Left kidney (tissue), 2 donors: ENCODE results near the gene AGBL4. TPM values are rescaled to one million over a fixed set of nuclear protein-coding genes. Genes with fewer than 3 reads are reported as not detected.
"Not testable (repeated sequence)": the region's sequence is repeated elsewhere in the genome, so short reads cannot be mapped to it uniquely, and the experiment has no call there.

ENCODE experiments used
- DNase-seq: peaks from one replicate; pipeline ENCODE4 v3.0.0-alpha.2; 2013
- polyA plus RNA-seq: library from polyadenylated mRNA; unstranded; fragments of 120-200 nt; gene quantifications from one replicate; pipeline ENCODE4 v1.2.1, GENCODE V29; 2013; ENCODE audit not compliant: insufficient read length

Gene AGBL4
- polyA plus RNA-seq, 1 donor: 1.2 TPM

- DNase-seq: no peak
These were observed 599.0 kb downstream of the AGBL4 start for GRCh38 chr1:49424782-49425181.

- DNase-seq: no peak
These were observed 607.0 kb downstream of the AGBL4 start for GRCh38 chr1:49416758-49417157.

DNA sequence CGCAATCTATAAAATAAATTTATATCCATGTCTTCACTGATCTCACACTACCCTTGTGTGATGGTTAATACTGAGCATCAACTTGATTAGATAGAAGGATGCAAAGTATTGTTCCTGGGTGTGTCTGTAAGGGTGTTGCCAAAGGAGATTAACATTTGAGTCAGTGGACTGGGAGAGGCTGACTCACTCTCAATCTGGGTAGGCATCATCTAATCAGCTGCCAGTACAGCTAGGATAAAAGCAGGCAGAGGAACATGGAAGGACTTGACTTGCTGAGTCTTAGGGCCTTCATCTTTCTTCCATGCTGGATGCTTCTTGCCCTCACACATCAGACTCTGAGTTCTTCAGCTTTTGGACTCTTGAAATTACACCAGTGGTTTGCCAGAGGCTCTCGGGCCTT lies 615.4 kb downstream of the AGBL4 start:
- no peak for DNase-seq

DNA sequence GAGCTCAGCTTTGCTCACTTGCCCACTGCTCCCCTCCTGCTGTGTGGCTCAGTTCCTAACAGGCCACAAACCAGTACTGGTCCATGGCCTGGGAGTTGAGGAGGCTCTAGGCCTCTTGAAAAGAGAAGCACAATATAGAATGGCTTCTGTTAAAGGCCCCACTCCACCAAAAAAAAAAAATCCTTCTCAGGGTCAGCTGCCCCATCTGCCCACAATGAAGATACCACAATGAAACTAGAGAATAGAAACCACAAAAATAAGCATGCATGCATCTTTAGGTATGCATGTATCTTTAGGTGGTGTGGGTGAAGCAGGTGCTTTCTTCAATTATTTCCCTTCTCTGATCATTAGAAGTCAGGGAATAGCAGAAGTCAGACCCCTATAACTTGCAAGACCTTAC lies 626.7 kb downstream of the AGBL4 start:
- DNase-seq: no peak

- no peak for DNase-seq
These were observed 629.6 kb downstream of the AGBL4 start for GRCh38 chr1:49394200-49394599.

DNA sequence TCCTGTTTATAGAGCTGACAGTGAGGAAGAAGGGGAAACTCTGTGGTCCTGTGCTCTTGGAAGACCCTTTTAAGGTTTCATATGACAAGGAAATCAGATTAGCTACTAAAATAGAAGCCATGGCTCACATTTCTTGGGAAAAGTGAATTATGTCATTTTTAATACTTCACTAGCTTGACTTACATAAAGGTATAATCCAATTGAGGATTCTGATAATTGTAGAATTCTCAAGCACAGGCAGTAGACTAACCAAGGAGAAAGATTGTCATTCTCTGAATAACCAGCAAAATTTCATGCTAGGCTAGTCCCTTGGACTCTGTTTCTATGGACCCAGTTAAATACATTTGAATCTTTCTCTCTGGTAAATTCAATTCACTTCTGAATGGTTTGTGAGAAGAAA lies 634.1 kb downstream of the AGBL4 start:
- DNase-seq: no peak

GRCh38 chr1:49364676-49365075 lies 659.1 kb downstream of the AGBL4 start:
- no peak for DNase-seq

DNA sequence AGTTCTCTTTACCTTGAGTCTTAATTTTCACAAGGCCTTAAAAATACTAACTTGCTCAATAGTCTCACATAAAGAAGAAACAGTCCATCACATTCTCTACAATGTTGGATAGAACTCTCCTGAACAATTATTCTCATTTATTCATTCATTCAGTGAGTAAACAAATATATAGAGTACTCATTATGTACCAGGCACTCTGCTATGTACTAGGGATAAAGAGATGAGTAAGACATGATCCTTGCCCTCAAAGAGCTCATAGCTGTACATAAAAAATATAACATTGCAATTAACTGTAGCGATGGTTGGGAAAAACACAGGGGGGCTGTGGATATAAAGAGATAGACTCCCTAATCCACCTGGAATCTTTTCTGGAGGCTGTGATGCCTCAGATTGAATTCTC lies 660.1 kb downstream of the AGBL4 start:
- no peak for DNase-seq

DNA sequence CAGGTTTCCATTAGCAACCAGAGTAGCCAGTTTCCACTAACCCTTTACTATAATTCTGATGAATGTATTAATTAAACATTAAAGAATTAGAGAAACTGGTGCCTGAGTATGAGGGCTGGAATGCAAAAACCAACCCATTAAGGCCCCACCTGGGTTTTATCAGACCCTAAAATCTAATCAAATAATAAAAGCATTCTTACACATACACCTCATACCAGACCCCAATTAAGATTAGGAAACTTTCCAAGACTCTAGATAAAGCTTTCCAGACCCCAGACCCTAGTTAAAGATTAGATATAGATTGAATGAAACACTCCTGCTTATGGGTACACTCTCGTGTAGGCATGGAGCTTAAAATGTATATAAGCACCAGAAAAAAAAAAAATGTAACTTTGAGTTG lies 665.7 kb downstream of the AGBL4 start:
- no peak for DNase-seq

DNA sequence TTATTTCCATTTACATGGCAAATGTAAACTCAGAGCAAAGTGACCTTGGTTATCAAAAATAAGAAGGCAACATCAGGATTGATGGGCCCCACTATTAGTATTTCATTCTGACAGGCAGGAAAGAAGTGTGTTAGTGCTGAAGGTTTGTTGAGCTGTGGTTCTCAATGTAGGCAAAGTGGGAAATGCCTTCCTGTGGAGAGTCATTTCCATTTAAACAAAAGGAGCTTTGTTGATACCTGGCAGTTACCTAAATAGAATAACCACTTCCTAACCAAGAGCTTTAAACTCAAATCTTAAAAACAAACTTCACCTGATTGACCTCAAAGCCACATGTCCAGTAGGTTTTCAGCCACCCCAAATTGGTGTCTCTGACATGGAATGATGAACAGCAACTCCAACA lies 667.2 kb downstream of the AGBL4 start:
- no peak for DNase-seq

DNA sequence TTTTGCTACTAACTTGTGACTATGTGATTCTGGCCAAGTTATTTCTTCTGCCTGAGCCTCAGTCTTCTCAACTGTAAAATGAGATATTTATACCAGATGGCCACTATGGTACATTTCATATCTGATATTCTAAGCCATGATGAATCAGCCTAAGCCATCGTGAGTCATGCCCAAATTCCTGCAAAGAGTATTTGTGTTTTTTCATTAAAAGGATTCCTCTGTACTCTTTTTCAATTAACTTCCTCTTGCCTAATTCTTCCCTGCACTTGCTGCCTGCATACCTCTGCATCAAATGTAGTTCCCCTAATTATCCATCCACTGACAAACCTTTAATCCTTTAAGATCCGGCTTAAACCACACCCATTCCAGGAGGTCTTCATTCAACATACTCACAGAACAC lies 672.0 kb downstream of the AGBL4 start:
- DNase-seq: no peak

GRCh38 chr1:49346767-49347349 lies 676.9 kb downstream of the AGBL4 start:
- no peak for DNase-seq

- no peak for DNase-seq
These were observed 683.2 kb downstream of the AGBL4 start for GRCh38 chr1:49340576-49340975.

- DNase-seq: no peak
These were observed 684.7 kb downstream of the AGBL4 start for GRCh38 chr1:49339043-49339442.

DNA sequence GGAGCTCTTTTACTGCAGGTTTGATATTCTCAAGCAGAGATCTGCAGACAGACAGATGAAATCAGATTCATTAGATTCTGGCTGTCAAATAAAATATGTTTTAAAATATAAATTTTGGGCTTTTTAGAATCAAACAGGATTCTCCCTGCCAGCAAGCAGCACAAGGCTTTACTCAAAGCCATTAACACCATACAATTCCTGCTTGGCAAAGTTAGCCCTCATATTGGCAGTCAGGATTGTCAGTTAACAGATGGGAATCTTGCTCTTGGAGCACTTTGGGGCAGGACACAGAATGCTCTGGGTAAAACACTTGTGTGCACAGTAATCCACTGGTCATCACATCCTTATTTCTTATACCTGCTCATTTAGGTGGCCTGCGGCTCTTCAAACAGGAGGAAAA lies 686.5 kb downstream of the AGBL4 start:
- DNase-seq: no peak

DNA sequence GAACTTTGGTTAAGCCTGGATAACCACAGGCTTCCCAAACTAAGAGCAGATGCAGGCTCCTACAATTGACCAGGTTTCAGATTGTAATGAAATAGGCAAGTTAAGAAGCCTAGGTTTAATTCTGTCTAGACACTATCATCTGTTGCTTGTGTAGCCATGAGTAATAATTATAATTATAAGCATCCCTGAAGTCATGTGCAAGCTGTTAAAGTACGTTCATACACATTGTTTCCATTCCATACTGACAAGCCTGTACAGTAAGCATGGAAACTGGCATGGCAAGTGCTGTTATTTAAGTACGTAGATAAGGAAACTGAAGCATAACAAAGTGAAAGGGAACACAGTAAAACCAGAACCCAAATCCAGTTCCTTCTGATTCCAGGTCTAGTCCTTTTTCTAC lies 689.8 kb downstream of the AGBL4 start:
- no peak for DNase-seq

GRCh38 chr1:49331066-49331852 lies 692.5 kb downstream of the AGBL4 start:
- DNase-seq: no peak

GRCh38 chr1:49323925-49324540 lies 699.7 kb downstream of the AGBL4 start:
- DNase-seq: no peak

GRCh38 chr1:49320493-49320892 lies 703.3 kb downstream of the AGBL4 start:
- DNase-seq: not testable (repeated sequence)

GRCh38 chr1:49319426-49319963 lies 704.3 kb downstream of the AGBL4 start:
- no peak for DNase-seq

- no peak for DNase-seq
These were observed 705.5 kb downstream of the AGBL4 start for GRCh38 chr1:49318218-49318617.

- no peak for DNase-seq
These were observed 716.3 kb downstream of the AGBL4 start for GRCh38 chr1:49307457-49307856.

- no peak for DNase-seq
These were observed 717.2 kb downstream of the AGBL4 start for GRCh38 chr1:49306507-49307070.
